Fibroblast of skin of scalp (primary cell): Measurements from ENCODE around the gene NPEPPS. TPM values are rescaled to one million over a fixed set of nuclear protein-coding genes. Genes with fewer than 3 reads are reported as not detected.
"Not testable (repeated sequence)": the region's sequence is repeated elsewhere in the genome, so short reads cannot be mapped to it uniquely, and the experiment has no call there.

ENCODE experiments used
- DNase-seq: peaks from one replicate; pipeline ENCODE4 v3.0.0-alpha.2; 2013
- polyA plus RNA-seq, 2 experiments: library from polyadenylated mRNA; unstranded; fragments of 120-200 nt; gene quantifications; one replicate each; pipeline ENCODE4 v1.2.1, GENCODE V29; 2013; ENCODE audit not compliant: insufficient read length in 2 of 2

The NPEPPS gene, protein sequence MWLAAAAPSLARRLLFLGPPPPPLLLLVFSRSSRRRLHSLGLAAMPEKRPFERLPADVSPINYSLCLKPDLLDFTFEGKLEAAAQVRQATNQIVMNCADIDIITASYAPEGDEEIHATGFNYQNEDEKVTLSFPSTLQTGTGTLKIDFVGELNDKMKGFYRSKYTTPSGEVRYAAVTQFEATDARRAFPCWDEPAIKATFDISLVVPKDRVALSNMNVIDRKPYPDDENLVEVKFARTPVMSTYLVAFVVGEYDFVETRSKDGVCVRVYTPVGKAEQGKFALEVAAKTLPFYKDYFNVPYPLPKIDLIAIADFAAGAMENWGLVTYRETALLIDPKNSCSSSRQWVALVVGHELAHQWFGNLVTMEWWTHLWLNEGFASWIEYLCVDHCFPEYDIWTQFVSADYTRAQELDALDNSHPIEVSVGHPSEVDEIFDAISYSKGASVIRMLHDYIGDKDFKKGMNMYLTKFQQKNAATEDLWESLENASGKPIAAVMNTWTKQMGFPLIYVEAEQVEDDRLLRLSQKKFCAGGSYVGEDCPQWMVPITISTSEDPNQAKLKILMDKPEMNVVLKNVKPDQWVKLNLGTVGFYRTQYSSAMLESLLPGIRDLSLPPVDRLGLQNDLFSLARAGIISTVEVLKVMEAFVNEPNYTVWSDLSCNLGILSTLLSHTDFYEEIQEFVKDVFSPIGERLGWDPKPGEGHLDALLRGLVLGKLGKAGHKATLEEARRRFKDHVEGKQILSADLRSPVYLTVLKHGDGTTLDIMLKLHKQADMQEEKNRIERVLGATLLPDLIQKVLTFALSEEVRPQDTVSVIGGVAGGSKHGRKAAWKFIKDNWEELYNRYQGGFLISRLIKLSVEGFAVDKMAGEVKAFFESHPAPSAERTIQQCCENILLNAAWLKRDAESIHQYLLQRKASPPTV
- 82.5 TPM for polyA plus RNA-seq (2013, experiment 1 of 2; ENCODE audit: insufficient read length)
- 75.5 TPM for polyA plus RNA-seq (2013, experiment 2 of 2; ENCODE audit: insufficient read length)

DNA sequence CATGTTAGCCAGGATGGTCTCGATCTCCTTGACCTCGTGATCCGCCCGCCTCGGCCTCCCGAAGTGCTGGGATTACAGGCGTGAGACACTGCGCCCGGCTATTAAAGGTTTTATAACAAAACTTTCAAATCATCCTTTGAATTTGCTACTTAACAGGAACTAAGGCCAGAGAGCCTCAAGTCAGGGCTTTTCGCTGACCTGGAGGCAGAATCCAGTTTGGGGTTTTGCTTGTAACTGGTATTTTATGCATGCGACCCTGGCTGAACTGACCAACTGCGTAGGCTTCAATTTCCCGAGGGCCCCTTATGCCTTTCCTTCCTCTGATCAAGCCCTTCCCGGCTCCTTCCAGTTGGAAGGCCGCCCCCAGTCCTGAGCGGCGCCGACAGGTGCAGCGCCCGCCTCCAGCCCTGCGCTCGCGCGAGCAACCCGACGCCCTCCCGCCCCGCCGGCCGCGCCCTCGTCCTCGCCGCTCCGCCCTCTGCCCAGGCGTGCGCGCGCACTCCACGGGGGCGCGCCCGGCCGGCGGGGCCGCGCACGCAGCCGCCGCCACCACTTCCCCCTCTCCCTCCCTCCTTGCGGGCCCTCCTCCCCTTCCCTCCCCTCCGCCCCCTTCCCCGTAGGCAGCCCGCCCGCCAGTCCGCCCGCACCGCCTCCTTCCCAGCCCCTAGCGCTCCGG is at the start of gene NPEPPS:
Gene NPEPPS (plus strand): TSS at position 552 of the 676 bp plus-strand sequence. CDS start 193 bp downstream, outside the sequence.
- DNase-seq, result peak; percentile 90

- DNase-seq, result not testable (repeated sequence)
Observed at GRCh38 chr17:47491841-47492212, 39.1 kb upstream of the NPEPPS start.

DNA sequence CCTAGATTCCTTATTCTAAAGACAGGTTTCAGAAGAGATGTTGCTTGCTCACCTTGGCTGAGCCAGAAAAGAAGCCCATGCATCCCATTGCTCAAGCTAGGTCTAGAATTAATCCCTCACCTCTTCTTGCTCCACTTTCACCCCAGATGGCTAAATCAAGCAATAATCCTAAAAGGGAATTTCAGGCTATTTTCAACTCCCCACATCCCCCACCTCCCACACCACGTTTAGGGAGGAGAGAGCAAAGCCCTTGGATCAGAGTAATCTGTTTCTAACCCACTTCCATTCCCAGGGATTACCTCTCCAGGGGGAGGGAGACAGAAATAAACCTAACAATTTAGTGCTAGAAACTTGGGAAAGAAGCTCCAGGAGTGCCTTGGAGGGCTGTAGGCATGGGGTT is 31.8 kb upstream of the NPEPPS start:
- not testable (repeated sequence) for DNase-seq

DNA sequence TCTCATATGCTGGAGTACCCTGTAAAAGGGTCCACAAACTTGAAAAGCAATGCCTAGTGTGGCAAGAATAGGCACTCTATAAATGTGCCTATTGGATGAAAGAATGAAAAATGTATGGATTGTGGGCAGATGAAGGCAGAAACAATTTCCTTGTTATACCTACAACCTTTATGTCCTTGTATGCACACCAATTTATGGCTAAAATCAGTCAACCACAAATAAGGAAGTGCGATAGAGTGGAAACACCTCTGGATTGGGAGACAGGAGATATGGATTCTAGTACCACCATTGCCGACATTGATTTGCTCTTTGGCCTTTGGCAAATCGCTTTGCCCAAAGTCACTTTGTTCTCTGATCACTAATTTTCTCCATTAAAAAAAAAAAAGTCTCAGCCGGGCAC is 31.4 kb upstream of the NPEPPS start:
- not testable (repeated sequence) for DNase-seq

DNA sequence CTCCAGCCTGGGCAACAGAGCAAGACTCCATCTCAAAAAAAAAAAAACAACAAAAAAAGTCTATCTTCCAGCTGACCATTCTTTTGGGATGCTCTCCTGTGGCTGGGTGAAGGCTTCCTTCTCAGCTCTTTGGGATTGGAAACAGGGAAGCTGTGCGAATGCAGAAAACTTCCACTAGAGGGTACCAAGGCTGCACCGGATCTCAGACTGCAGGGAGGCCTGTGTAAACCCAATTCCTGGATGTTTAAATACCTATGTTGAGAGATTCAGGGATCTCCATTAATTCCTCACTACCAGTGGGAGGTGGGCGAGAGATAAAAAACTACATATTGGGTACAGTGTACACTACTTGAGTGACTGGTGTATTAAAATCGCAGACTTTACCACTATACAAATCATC is 30.3 kb upstream of the NPEPPS start:
- DNase-seq, result peak; percentile 45

- peak; percentile 14 for DNase-seq
Observed at GRCh38 chr17:47502122-47502731, 28.7 kb upstream of the NPEPPS start.

- peak; percentile 49 for DNase-seq
Observed at GRCh38 chr17:47502776-47503455, 28.0 kb upstream of the NPEPPS start.

GRCh38 chr17:47511701-47512146 is 19.2 kb upstream of the NPEPPS start:
- not testable (repeated sequence) for DNase-seq

DNA sequence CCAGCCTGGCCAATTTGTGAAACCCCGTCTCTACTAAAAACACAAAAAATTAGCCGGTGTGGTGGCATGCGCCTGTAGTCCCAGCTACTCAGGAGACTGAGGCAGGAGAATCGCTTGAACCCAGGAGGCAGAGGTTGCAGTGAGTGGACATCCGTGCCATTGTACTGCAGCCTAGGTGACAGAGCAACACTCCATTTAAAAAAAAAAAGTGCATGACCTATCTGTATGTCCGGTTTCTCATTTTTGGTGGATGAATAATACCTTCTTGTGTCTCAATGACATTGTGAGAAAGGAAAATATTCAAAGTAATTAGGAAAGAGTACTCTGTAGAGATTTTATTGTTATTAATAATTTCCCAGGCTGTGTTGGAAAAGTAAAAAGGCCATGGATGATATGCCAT is 17.6 kb upstream of the NPEPPS start:
- not testable (repeated sequence) for DNase-seq

DNA sequence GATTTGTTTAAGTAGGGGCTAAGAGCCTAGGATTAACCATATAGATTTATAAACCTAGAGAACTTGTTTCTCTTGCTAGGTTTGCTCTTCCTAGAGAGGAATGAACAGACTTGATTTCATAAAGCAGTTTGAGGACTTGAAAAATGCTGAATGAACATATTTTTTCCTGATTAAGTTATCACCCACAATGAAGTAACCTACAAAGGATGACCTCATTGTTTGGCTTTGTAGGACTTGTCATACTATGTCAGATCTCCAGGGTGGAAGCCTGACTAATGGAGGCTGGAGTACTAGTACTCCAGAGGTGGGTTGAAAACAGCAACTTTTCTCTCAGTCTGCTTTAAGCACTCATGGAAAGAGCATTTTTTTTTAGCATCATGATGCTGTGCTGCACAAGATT is 12.0 kb upstream of the NPEPPS start:
- DNase-seq, result not testable (repeated sequence)

DNA sequence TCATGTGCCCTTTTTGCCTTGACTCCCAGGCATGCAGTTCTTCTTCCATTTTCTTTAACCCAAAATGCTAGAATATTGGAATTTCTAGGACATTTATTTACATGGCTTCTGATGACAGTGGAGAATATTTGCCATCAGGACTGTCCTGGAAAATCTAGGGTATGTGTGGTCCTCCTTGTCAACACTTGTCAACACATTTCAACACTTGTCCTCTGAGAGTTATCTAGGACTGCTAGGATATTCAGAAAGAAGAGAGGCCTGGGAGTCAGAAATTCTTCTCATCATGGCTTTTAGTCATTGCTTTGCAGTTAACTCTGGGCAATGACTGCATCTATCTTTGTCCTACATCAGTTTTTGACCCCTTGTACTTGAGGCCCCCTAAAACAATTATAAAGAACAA is 11.5 kb upstream of the NPEPPS start:
- not testable (repeated sequence) for DNase-seq

- not testable (repeated sequence) for DNase-seq
Observed at GRCh38 chr17:47520279-47520678, 10.6 kb upstream of the NPEPPS start.

GRCh38 chr17:47521434-47521833 is 9.5 kb upstream of the NPEPPS start:
- not testable (repeated sequence) for DNase-seq

DNA sequence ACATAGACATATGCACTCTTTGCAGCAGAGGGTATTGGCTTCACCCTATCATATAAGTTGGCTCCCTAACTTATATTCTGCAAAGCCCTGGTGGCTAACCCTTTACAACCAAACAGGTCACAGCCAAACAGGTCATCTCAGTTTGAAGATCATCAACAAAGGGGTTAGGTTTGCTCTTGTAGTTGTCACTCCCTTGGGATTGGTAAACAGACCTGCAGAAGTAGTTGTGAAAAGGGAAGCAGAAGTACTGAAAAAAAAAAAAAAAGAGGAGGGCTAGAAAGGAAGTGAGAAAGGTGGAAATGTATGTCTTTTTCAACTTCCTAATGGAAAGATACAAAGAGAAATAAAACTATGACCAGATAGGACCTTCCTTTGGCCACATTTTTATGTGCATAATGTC is 8.6 kb upstream of the NPEPPS start:
- DNase-seq, result not testable (repeated sequence)

DNA sequence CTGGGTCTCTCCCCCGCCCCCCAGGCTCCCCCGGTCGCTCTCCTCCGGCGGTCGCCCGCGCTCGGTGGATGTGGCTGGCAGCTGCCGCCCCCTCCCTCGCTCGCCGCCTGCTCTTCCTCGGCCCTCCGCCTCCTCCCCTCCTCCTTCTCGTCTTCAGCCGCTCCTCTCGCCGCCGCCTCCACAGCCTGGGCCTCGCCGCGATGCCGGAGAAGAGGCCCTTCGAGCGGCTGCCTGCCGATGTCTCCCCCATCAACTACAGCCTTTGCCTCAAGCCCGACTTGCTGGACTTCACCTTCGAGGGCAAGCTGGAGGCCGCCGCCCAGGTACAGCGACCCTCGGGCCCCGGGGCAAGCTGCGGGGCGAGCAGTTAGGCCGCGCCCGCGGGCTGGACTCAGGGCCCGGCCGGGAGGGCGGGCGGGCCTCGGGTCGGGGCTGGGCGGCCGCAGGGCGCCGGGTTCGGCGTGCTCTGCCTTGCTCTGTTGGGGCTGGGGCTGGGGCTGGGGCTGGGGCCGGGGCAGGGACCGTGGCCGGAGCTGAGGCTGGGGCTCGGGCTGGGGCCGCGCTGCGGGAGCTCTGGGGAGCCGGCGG is 419 bp downstream of the NPEPPS start:
- not testable (repeated sequence) for DNase-seq

GRCh38 chr17:47539085-47539484 is 8.2 kb downstream of the NPEPPS start:
- DNase-seq, result not testable (repeated sequence)

- not testable (repeated sequence) for DNase-seq
Observed at GRCh38 chr17:47541676-47542075, 10.8 kb downstream of the NPEPPS start.

- DNase-seq, result not testable (repeated sequence)
Observed at GRCh38 chr17:47544327-47544726, 13.4 kb downstream of the NPEPPS start.

DNA sequence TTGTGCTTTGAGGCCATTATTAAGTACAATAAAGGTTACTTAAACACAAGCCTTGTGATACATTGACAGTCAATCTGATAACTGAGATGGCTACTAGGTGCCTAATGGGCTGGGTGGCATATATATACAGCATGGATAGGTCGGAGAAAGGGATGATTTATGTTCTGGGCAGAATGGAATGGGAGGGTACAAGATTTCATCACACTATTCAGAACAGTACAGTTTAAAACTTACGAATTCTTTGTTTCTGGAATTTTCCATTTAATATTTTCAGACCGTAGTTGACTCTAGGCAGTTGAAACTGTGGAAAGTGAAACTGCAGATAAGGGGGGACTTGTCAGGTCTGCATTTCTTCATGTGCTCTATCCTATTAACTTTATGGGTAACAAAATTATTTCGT is 23.8 kb downstream of the NPEPPS start:
- not testable (repeated sequence) for DNase-seq

GRCh38 chr17:47556108-47556507 is 25.2 kb downstream of the NPEPPS start:
- not testable (repeated sequence) for DNase-seq

GRCh38 chr17:47560517-47561043 is 29.7 kb downstream of the NPEPPS start:
- not testable (repeated sequence) for DNase-seq
